ENCODE results near the gene QRICH2.

DNA sequence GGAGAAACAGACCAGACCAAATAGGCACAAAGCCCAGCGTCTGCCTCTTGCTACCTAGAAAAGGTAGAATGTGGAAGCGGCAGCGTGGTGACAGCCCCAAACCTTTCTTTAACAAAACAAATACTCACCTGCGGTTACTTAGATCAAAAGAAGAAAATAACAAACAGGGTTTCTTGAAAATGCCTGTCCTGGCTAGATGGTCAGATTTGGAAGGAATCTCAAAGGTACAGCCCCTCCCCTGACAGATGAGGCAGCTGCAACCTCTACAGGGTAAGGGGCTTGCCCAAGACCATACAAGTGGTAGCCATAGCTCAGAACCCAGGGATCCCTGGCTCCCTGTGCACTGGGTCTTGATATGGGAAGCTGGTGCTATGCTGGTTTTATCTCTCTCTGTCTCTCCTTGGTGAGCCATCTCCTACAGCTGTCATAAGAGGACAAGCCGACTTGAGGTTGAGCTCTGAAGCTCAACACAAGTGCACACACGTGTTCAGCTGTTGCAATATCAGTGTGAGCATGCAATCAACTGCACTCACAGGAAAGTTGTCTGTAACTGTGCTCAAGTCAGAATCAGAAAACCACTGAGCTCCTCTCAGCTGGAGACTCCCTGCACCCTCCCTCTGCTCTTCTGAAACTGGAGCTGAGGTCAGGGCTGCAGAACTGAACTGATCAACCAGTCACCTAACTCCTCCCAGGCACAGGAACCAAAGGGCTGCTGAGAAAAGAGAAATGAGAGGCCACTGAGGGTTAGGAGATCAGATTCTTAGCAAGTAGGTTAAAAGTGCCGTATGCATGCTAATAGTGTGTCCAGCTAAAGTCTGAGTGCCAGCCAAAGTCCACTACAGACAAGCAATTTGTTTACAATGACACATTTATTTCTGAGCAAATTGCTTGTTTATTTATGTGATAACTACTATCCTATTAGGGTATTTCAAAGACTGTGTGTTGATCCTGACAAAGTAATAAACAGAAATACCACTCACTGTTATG, 61.7 kb downstream of the QRICH2 start:
- TF ChIP-seq CTCF (conservative IDR thresholded peaks at IDR 0.05; ENCODE audit: low read length) (no peak), EZH2phosphoT487 (IDR thresholded peaks at IDR 0.05; ENCODE audit: borderline replicate concordance) (no peak)
